ENCODE measurements around the gene KCNQ1.

The KCNQ1 gene

GRCh38 chr11:2755071-2755470 lies 310.3 kb downstream of the KCNQ1 start:
- Histone ChIP-seq H3K9ac (ENCODE audit: low read depth in 1 of 2, low read length in 2 of 2) (no peak overlapping the region), H3K4me1 (ENCODE audit: control insufficient read depth in 2 of 2, insufficient read depth in 2 of 2, low read length in 2 of 2) (no peaks in the 10 kb centered on the region), H3K36me3 (ENCODE audit: control insufficient read depth in 2 of 2, insufficient read depth in 2 of 2, low read length in 2 of 2) (no peaks in the 10 kb centered on the region), H3K27ac (ENCODE audit: low read depth in 2 of 2, low read length in 2 of 2) (no peak overlapping the region), H3K9me3 (ENCODE audit: control insufficient read depth in 2 of 2, low read length in 2 of 2) (no peaks in the 10 kb centered on the region), H3K27me3 (ENCODE audit: control insufficient read depth in 2 of 2, insufficient read depth in 2 of 2, low read length in 2 of 2) (no peaks in the 10 kb centered on the region), H3K4me3 (ENCODE audit: low read length in 2 of 2) (no peak overlapping the region)

GRCh38 chr11:2758751-2759150 lies 313.9 kb downstream of the KCNQ1 start:
- Histone ChIP-seq H3K27me3 (ENCODE audit: control insufficient read depth in 2 of 2, insufficient read depth in 2 of 2, low read length in 2 of 2) (no peaks in the 10 kb centered on the region), H3K4me1 (ENCODE audit: control insufficient read depth in 2 of 2, insufficient read depth in 2 of 2, low read length in 2 of 2) (no peaks in the 10 kb centered on the region), H3K4me3 (ENCODE audit: low read length in 2 of 2) (no peak overlapping the region), H3K9me3 (ENCODE audit: control insufficient read depth in 2 of 2, low read length in 2 of 2) (no peaks in the 10 kb centered on the region), H3K9ac (ENCODE audit: low read depth in 1 of 2, low read length in 2 of 2) (no peak overlapping the region), H3K36me3 (ENCODE audit: control insufficient read depth in 2 of 2, insufficient read depth in 2 of 2, low read length in 2 of 2) (no peaks in the 10 kb centered on the region), H3K27ac (ENCODE audit: low read depth in 2 of 2, low read length in 2 of 2) (no peak overlapping the region)

DNA sequence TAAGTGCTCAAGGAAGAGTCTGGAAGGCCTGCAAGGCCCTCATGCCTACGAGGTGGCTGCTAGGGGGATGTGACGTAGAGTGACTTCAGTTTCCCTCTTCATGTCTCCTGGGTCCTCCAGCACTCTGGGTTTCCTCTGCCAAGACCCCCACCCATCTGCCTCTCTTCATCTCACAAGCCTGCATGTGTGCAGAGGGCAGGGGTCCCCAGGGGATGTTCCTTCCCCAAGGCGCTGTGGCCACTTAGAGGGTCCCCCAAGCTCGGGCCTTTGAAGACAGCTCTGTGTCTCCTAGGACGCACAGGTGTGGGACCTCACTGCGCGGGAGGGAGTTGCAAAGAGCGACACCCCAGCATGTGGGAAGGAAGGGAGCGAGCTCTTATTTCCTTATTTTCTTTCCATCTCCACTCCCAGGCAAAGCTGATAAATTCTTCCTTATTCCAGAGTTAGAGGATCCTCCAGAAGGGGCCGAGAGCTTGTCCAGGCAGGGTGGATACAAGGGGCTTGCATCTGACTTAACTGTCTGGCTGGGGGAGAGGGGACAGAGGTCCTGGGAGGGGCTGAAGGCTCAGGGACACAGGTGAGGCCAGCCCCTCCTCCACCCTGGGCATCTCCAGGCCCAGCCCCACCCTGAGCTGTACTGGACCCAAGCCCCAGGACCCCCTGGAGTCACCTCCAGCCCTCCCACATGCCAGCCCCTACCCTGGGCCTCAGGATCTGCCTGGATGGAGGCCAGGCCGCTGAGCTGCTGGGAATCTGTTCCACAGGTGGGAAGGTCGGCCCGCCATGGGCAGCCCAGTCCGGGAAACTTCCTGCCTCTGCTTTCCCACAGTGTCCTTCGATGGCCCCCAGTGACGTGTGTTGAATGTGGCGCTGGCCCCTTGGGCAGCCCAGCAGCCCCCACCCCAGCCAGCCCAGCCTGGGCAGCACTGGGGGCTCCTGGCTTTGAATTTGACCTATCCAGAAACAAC lies 314.7 kb downstream of the KCNQ1 start:
- Histone ChIP-seq H3K27me3 (ENCODE audit: control insufficient read depth in 2 of 2, insufficient read depth in 2 of 2, low read length in 2 of 2) (no peaks in the 10 kb centered on the region), H3K36me3 (ENCODE audit: control insufficient read depth in 2 of 2, insufficient read depth in 2 of 2, low read length in 2 of 2) (no peaks in the 10 kb centered on the region), H3K9ac (ENCODE audit: low read depth in 1 of 2, low read length in 2 of 2) (no peak overlapping the region), H3K27ac (ENCODE audit: low read depth in 2 of 2, low read length in 2 of 2) (no peak overlapping the region), H3K4me1 (ENCODE audit: control insufficient read depth in 2 of 2, insufficient read depth in 2 of 2, low read length in 2 of 2) (no peaks in the 10 kb centered on the region), H3K9me3 (ENCODE audit: control insufficient read depth in 2 of 2, low read length in 2 of 2) (no peaks in the 10 kb centered on the region), H3K4me3 (ENCODE audit: low read length in 2 of 2) (no peak overlapping the region)

GRCh38 chr11:2760196-2760871 lies 315.5 kb downstream of the KCNQ1 start:
- Histone ChIP-seq H3K27ac (ENCODE audit: low read depth in 2 of 2, low read length in 2 of 2) (no peak overlapping the region), H3K9ac (ENCODE audit: low read depth in 1 of 2, low read length in 2 of 2) (no peak overlapping the region), H3K4me3 (ENCODE audit: low read length in 2 of 2) (no peak overlapping the region), H3K36me3 (ENCODE audit: control insufficient read depth in 2 of 2, insufficient read depth in 2 of 2, low read length in 2 of 2) (no peaks in the 10 kb centered on the region), H3K27me3 (ENCODE audit: control insufficient read depth in 2 of 2, insufficient read depth in 2 of 2, low read length in 2 of 2) (no peaks in the 10 kb centered on the region), H3K4me1 (ENCODE audit: control insufficient read depth in 2 of 2, insufficient read depth in 2 of 2, low read length in 2 of 2) (no peaks in the 10 kb centered on the region), H3K9me3 (ENCODE audit: control insufficient read depth in 2 of 2, low read length in 2 of 2) (no peaks in the 10 kb centered on the region)

DNA sequence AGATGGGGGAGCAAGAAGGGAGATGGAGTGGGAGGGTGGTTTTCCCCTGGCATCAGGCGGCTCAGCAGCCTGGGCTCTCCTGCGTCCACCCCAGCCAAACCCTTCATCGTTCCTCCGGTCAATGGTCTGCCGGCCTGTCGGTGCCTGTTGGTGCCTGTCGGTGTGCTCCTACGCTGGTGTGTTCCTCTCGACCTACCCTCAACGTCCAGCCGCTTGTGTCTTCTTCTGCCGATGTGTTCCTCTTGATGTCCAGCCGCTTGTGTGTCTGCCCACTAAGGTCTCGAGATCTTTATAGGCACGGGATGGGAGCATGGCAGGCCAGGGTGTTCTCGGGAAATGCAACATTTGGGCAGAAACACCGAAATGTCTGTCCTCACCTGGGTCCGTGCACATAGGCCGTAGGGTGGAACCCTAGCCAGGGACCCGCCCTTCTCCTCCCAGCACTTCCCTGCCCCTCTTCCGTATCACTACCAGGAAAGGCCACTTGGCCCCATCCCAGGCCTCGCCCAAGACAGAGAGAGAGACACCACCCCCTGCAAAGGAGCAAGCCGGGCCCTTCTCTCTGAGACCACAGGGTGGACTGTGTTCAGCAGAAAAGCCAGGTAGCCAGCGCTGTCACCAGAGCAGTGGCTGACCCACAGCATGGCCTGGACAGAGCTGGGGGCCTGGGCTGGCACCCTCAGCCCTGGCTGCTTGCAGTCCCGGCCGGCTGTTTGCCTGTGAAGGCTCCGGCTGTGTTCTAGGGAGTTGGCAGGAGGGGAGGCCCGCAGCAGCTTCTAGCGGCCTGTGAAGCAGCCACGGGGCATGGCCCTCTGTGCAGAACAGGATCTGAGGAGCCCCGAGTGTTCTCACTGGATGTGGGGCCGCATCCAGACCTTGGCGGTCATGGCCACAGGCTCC lies 316.6 kb downstream of the KCNQ1 start:
- no peak overlapping the region for H3K27ac ChIP-seq (ENCODE audit: low read depth in 2 of 2, low read length in 2 of 2)
- no peak overlapping the region for H3K9ac ChIP-seq (ENCODE audit: low read depth in 1 of 2, low read length in 2 of 2)
- H3K4me3 ChIP-seq (ENCODE audit: low read length in 2 of 2), result no peak overlapping the region
- no peaks in the 10 kb centered on the region for H3K27me3 ChIP-seq (ENCODE audit: control insufficient read depth in 2 of 2, insufficient read depth in 2 of 2, low read length in 2 of 2)
- no peaks in the 10 kb centered on the region for H3K9me3 ChIP-seq (ENCODE audit: control insufficient read depth in 2 of 2, low read length in 2 of 2)
- no peaks in the 10 kb centered on the region for H3K4me1 ChIP-seq (ENCODE audit: control insufficient read depth in 2 of 2, insufficient read depth in 2 of 2, low read length in 2 of 2)
- H3K36me3 ChIP-seq (ENCODE audit: control insufficient read depth in 2 of 2, insufficient read depth in 2 of 2, low read length in 2 of 2), result no peaks in the 10 kb centered on the region

DNA sequence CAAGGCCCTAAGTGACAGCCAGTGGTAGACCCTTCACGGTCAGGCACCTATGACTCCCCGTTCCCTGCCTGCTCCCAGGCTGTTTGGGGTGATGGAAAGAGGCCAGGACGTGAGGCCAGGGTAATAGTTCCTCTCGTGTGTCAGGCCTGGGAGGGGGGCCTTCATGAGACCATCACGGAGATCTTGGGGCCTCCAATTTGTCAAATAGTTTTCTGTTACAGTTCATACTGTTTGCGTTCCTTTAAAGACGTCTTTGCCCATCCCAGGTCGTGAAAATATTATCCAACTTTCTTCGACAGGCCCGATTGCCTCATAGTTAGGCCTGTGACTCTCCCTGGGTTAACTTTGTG lies 317.2 kb downstream of the KCNQ1 start:
- no peaks in the 10 kb centered on the region for H3K4me1 ChIP-seq (ENCODE audit: control insufficient read depth in 2 of 2, insufficient read depth in 2 of 2, low read length in 2 of 2)
- no peak overlapping the region for H3K4me3 ChIP-seq (ENCODE audit: low read length in 2 of 2)
- H3K27me3 ChIP-seq (ENCODE audit: control insufficient read depth in 2 of 2, insufficient read depth in 2 of 2, low read length in 2 of 2), result no peaks in the 10 kb centered on the region
- no peaks in the 10 kb centered on the region for H3K36me3 ChIP-seq (ENCODE audit: control insufficient read depth in 2 of 2, insufficient read depth in 2 of 2, low read length in 2 of 2)
- H3K9me3 ChIP-seq (ENCODE audit: control insufficient read depth in 2 of 2, low read length in 2 of 2), result no peaks in the 10 kb centered on the region
- H3K27ac ChIP-seq (ENCODE audit: low read depth in 2 of 2, low read length in 2 of 2), result no peak overlapping the region
- H3K9ac ChIP-seq (ENCODE audit: low read depth in 1 of 2, low read length in 2 of 2), result no peak overlapping the region

- H3K9ac ChIP-seq (ENCODE audit: low read depth in 1 of 2, low read length in 2 of 2), result no peak overlapping the region
- no peaks in the 10 kb centered on the region for H3K27me3 ChIP-seq (ENCODE audit: control insufficient read depth in 2 of 2, insufficient read depth in 2 of 2, low read length in 2 of 2)
- H3K36me3 ChIP-seq (ENCODE audit: control insufficient read depth in 2 of 2, insufficient read depth in 2 of 2, low read length in 2 of 2), result no peaks in the 10 kb centered on the region
- no peaks in the 10 kb centered on the region for H3K4me1 ChIP-seq (ENCODE audit: control insufficient read depth in 2 of 2, insufficient read depth in 2 of 2, low read length in 2 of 2)
- H3K27ac ChIP-seq (ENCODE audit: low read depth in 2 of 2, low read length in 2 of 2), result no peak overlapping the region
- no peaks in the 10 kb centered on the region for H3K9me3 ChIP-seq (ENCODE audit: control insufficient read depth in 2 of 2, low read length in 2 of 2)
- no peak overlapping the region for H3K4me3 ChIP-seq (ENCODE audit: low read length in 2 of 2)
Measured at GRCh38 chr11:2762451-2762850, 317.6 kb downstream of the KCNQ1 start.

GRCh38 chr11:2763984-2764383 lies 319.2 kb downstream of the KCNQ1 start:
- Histone ChIP-seq H3K27ac (ENCODE audit: low read depth in 2 of 2, low read length in 2 of 2) (no peak overlapping the region), H3K9me3 (ENCODE audit: control insufficient read depth in 2 of 2, low read length in 2 of 2) (no peaks in the 10 kb centered on the region), H3K36me3 (ENCODE audit: control insufficient read depth in 2 of 2, insufficient read depth in 2 of 2, low read length in 2 of 2) (peaks cover 0 to 2% of the 10 kb centered on the region in 2 donors), H3K4me1 (ENCODE audit: control insufficient read depth in 2 of 2, insufficient read depth in 2 of 2, low read length in 2 of 2) (no peaks in the 10 kb centered on the region), H3K27me3 (ENCODE audit: control insufficient read depth in 2 of 2, insufficient read depth in 2 of 2, low read length in 2 of 2) (no peaks in the 10 kb centered on the region), H3K9ac (ENCODE audit: low read depth in 1 of 2, low read length in 2 of 2) (no peak overlapping the region), H3K4me3 (ENCODE audit: low read length in 2 of 2) (no peak overlapping the region)

GRCh38 chr11:2765491-2765890 lies 320.7 kb downstream of the KCNQ1 start:
- Histone ChIP-seq H3K4me3 (ENCODE audit: low read length in 2 of 2) (no peak overlapping the region), H3K27me3 (ENCODE audit: control insufficient read depth in 2 of 2, insufficient read depth in 2 of 2, low read length in 2 of 2) (no peaks in the 10 kb centered on the region), H3K27ac (ENCODE audit: low read depth in 2 of 2, low read length in 2 of 2) (no peak overlapping the region), H3K9ac (ENCODE audit: low read depth in 1 of 2, low read length in 2 of 2) (no peak overlapping the region), H3K4me1 (ENCODE audit: control insufficient read depth in 2 of 2, insufficient read depth in 2 of 2, low read length in 2 of 2) (no peaks in the 10 kb centered on the region), H3K36me3 (ENCODE audit: control insufficient read depth in 2 of 2, insufficient read depth in 2 of 2, low read length in 2 of 2) (peaks cover 0 to 2% of the 10 kb centered on the region in 2 donors), H3K9me3 (ENCODE audit: control insufficient read depth in 2 of 2, low read length in 2 of 2) (no peaks in the 10 kb centered on the region)

- Histone ChIP-seq H3K9ac (ENCODE audit: low read depth in 1 of 2, low read length in 2 of 2) (no peak overlapping the region), H3K36me3 (ENCODE audit: control insufficient read depth in 2 of 2, insufficient read depth in 2 of 2, low read length in 2 of 2) (peaks cover 0 to 2% of the 10 kb centered on the region in 2 donors), H3K27me3 (ENCODE audit: control insufficient read depth in 2 of 2, insufficient read depth in 2 of 2, low read length in 2 of 2) (no peaks in the 10 kb centered on the region), H3K4me3 (ENCODE audit: low read length in 2 of 2) (no peak overlapping the region), H3K4me1 (ENCODE audit: control insufficient read depth in 2 of 2, insufficient read depth in 2 of 2, low read length in 2 of 2) (no peaks in the 10 kb centered on the region), H3K27ac (ENCODE audit: low read depth in 2 of 2, low read length in 2 of 2) (no peak overlapping the region), H3K9me3 (ENCODE audit: control insufficient read depth in 2 of 2, low read length in 2 of 2) (no peaks in the 10 kb centered on the region)
Measured at GRCh38 chr11:2766166-2766565, 321.4 kb downstream of the KCNQ1 start.

Measured in mucosa of rectum (tissue), 2 donors.